H9 (cell line): Measurements from ENCODE around the gene PREX1. TPM values are rescaled to one million over a fixed set of nuclear protein-coding genes. Genes with fewer than 3 reads are reported as not detected.

Source experiments
- DNase-seq: peaks from one replicate; pipeline ENCODE4 v3.0.0-alpha.2; 2017
- H2AFZ ChIP-seq: one replicate; pipeline ENCODE4 v1.6.1; 2013; ENCODE audit warnings: mild to moderate bottlenecking, low read length, control low read depth, moderate library complexity
- H2AK5ac ChIP-seq: 2 replicates; pipeline ENCODE4 v1.6.1; 2013; ENCODE audit warnings: low read length, control low read depth, mixed read lengths; ENCODE audit not compliant: insufficient read length
- H2BK120ac ChIP-seq: one replicate; pipeline ENCODE4 v1.6.1; 2013; ENCODE audit warnings: low read depth, mild to moderate bottlenecking, low read length, control low read depth, inconsistent platforms; ENCODE audit not compliant: poor library complexity, severe bottlenecking
- H2BK12ac ChIP-seq: 2 replicates; pipeline ENCODE4 v1.6.1; 2013; ENCODE audit warnings: low read length, control low read depth, mixed read lengths, low read depth; ENCODE audit not compliant: insufficient read length
- H2BK15ac ChIP-seq: 2 replicates; pipeline ENCODE4 v1.6.1; 2013; ENCODE audit warnings: low read depth, low read length, control low read depth
- H2BK20ac ChIP-seq: one replicate; pipeline ENCODE4 v1.6.1; 2013; ENCODE audit warnings: low read depth, mild to moderate bottlenecking, low read length, control low read depth, inconsistent platforms; ENCODE audit not compliant: poor library complexity, severe bottlenecking
- H2BK5ac ChIP-seq: 2 replicates; pipeline ENCODE4 v1.6.1; 2013; ENCODE audit warnings: low read length, control low read depth, mixed read lengths; ENCODE audit not compliant: insufficient read length
- H3K14ac ChIP-seq: 2 replicates; pipeline ENCODE4 v1.6.1; 2013; ENCODE audit warnings: low read length, control low read depth; ENCODE audit not compliant: insufficient read depth
- H3K18ac ChIP-seq: 2 replicates; pipeline ENCODE4 v1.6.1; 2013; ENCODE audit warnings: low read depth, mild to moderate bottlenecking, mixed read lengths, low read length, control low read depth; ENCODE audit not compliant: insufficient read length
- H3K23ac ChIP-seq: 2 replicates; pipeline ENCODE4 v1.6.1; 2013; ENCODE audit warnings: low read length, control low read depth, mixed read lengths, low read depth; ENCODE audit not compliant: insufficient read length
- H3K23me2 ChIP-seq: 2 replicates; pipeline ENCODE4 v1.6.1; 2013; ENCODE audit warnings: low read depth, mild to moderate bottlenecking, mixed read lengths, low read length, control low read depth; ENCODE audit not compliant: insufficient read length, poor library complexity, severe bottlenecking
- H3K27ac ChIP-seq: 2 replicates; pipeline ENCODE4 v1.5.1; 2013; ENCODE audit warnings: low read length, control low read depth, mixed read lengths, low read depth; ENCODE audit not compliant: insufficient read length
- H3K27me3 ChIP-seq: 2 replicates; pipeline ENCODE4 v1.6.1; 2013; ENCODE audit warnings: low read length, control low read depth, inconsistent platforms; ENCODE audit not compliant: insufficient read depth
- H3K4ac ChIP-seq: 2 replicates; pipeline ENCODE4 v1.6.1; 2013; ENCODE audit warnings: low read depth, mild to moderate bottlenecking, control low read depth, inconsistent platforms, low read length, moderate library complexity
- H3K4me1 ChIP-seq: 2 replicates; pipeline ENCODE4 v1.6.1; 2013; ENCODE audit warnings: low read length, control low read depth, inconsistent platforms; ENCODE audit not compliant: insufficient read depth
- H3K4me2 ChIP-seq: 2 replicates; pipeline ENCODE4 v1.6.1; 2013; ENCODE audit warnings: low read length, control low read depth, mixed read lengths; ENCODE audit not compliant: insufficient read length, insufficient read depth
- H3K56ac ChIP-seq: 2 replicates; pipeline ENCODE4 v1.6.1; 2013; ENCODE audit warnings: low read depth, mild to moderate bottlenecking, mixed read lengths, low read length, control low read depth; ENCODE audit not compliant: insufficient read length
- H3K79me1 ChIP-seq: 2 replicates; pipeline ENCODE4 v1.6.1; 2013; ENCODE audit warnings: low read depth, mild to moderate bottlenecking, moderate library complexity, low read length, control low read depth, inconsistent platforms; ENCODE audit not compliant: insufficient read depth, poor library complexity, severe bottlenecking
- H3K79me2 ChIP-seq: 2 replicates; pipeline ENCODE4 v1.6.1; 2013; ENCODE audit warnings: low read length, control low read depth, inconsistent platforms; ENCODE audit not compliant: insufficient read depth
- H3K9ac ChIP-seq: 2 replicates; pipeline ENCODE4 v1.6.1; 2013; ENCODE audit warnings: low read length, control low read depth, mixed read lengths; ENCODE audit not compliant: insufficient read length; ENCODE audit errors: extremely low read depth
- H3K9me3 ChIP-seq: one replicate; pipeline ENCODE4 v1.6.1; 2013; ENCODE audit warnings: low read depth, low read length, inconsistent platforms; ENCODE audit not compliant: control insufficient read depth
- H3T11ph ChIP-seq: one replicate; pipeline ENCODE4 v1.6.1; 2013; ENCODE audit warnings: mild to moderate bottlenecking, low read length, control low read depth, inconsistent platforms
- H4K20me1 ChIP-seq: one replicate; pipeline ENCODE4 v1.6.1; 2013; ENCODE audit not compliant: control insufficient read depth, insufficient read length, insufficient read depth
- H4K5ac ChIP-seq: 2 replicates; pipeline ENCODE4 v1.6.1; 2013; ENCODE audit warnings: low read depth, mild to moderate bottlenecking, mixed read lengths, low read length, control low read depth; ENCODE audit not compliant: insufficient read length
- H4K8ac ChIP-seq: replicated peaks from 2 replicates; pipeline ENCODE4 v1.6.1; 2013; ENCODE audit warnings: low read length, control low read depth, mixed read lengths, low read depth; ENCODE audit not compliant: insufficient read length
- H4K91ac ChIP-seq: 2 replicates; pipeline ENCODE4 v1.6.1; 2013; ENCODE audit warnings: low read depth, mild to moderate bottlenecking, moderate library complexity, mixed read lengths, low read length, control low read depth; ENCODE audit not compliant: insufficient read length
- H3K27ac Mint-ChIP-seq, 3 experiments: 2 replicates in 2 of 3; 3 replicates in 1 of 3; pipeline ENCODE4 v1.8.0; 2020 to 2021; ENCODE audit warnings: mixed read lengths in 3 of 3, mild to moderate bottlenecking in 1 of 3, moderate library complexity in 1 of 3
- H3K27me3 Mint-ChIP-seq: 2 replicates; pipeline ENCODE4 v1.8.0; 2021; ENCODE audit warnings: low read depth, mild to moderate bottlenecking, moderate library complexity, mixed read lengths
- H3K36me3 Mint-ChIP-seq, 3 experiments: 2 replicates in 2 of 3; 3 replicates in 1 of 3; pipeline ENCODE4 v1.8.0; 2020 to 2021; ENCODE audit warnings: low read depth in 3 of 3, mixed read lengths in 3 of 3; ENCODE audit not compliant: insufficient read depth in 1 of 3
- H3K4me1 Mint-ChIP-seq, 2 experiments: 2 replicates each; pipeline ENCODE4 v1.8.0; 2020; ENCODE audit warnings: mixed read lengths in 2 of 2
- H3K4me3 Mint-ChIP-seq, 2 experiments: 2 replicates in 1 of 2; 3 replicates in 1 of 2; pipeline ENCODE4 v1.8.0; 2020 to 2021; ENCODE audit warnings: mild to moderate bottlenecking in 2 of 2, mixed read lengths in 2 of 2, moderate library complexity in 1 of 2
- H3K9me3 Mint-ChIP-seq, 2 experiments: 2 replicates in 1 of 2; 3 replicates in 1 of 2; pipeline ENCODE4 v1.8.0; 2020; ENCODE audit warnings: mild to moderate bottlenecking in 2 of 2, mixed read lengths in 2 of 2, moderate library complexity in 1 of 2
- CTCF ChIP-seq: fragments of 200-600 bp; sonication (generic); conservative IDR thresholded peaks from 3 replicates; pipeline ENCODE4 v1.8.0; 2021; ENCODE audit warnings: antibody characterized with exemption, mild to moderate bottlenecking
- WGBS: extraction: QIAGEN DNeasy Blood & Tissue Kit; methylation state at CpG from one replicate; pipeline ENCODE4 v1.1.7; 2013; ENCODE audit warnings: missing lambda C conversion rate, low lambda C conversion rate, mixed read lengths; ENCODE audit not compliant: insufficient read length; ENCODE audit errors: extremely low coverage; 5-methylcytosine and 5-hydroxymethylcytosine counted together
- total RNA-seq: library from RNA; stranded (reverse); gene quantifications from 2 replicates; pipeline ENCODE4 v1.2.1, GENCODE V29; 2021

The PREX1 gene
- total RNA-seq, 1 experiment from 2014 or later: 6.6 TPM

- Histone ChIP-seq H4K5ac (no peak overlapping the region), H2BK120ac (no peak overlapping the region), H4K91ac (peak overlapping the region; percentile 25), H2BK5ac (no peak overlapping the region), H3K18ac (no peak overlapping the region), H3K4me1 (peaks cover 6% of the 10 kb centered on the region; the same call in 1 of the 2 replicates), H3K56ac (no peak overlapping the region), H3K27me3 (no peaks in the 10 kb centered on the region), H3K9me3 (no peaks in the 10 kb centered on the region), H3K4me2 (no peak overlapping the region), H2BK12ac (no peak overlapping the region), H3K27ac (no peak overlapping the region), H2BK15ac (no peak overlapping the region), H3K9ac (no peak overlapping the region), H3T11ph (no peak overlapping the region), H3K23ac (no peak overlapping the region), H4K20me1 (no peaks in the 10 kb centered on the region), H2BK20ac (no peak overlapping the region), H3K23me2 (no peaks in the 10 kb centered on the region), H4K8ac (no peak overlapping the region), H3K79me2 (no peaks in the 10 kb centered on the region), H3K14ac (no peak overlapping the region), H3K4ac (peak overlapping the region; percentile 16; the same call in 1 of the 2 replicates), H2AK5ac (no peak overlapping the region), H3K79me1 (no peaks in the 10 kb centered on the region), H2AFZ (no peak overlapping the region)
- Mint-ChIP-seq H3K4me1 (peaks cover 11 to 20% of the 10 kb centered on the region in 2 experiments), H3K36me3 (no peaks in the 10 kb centered on the region; a peak in 1 of 7 replicates), H3K4me3 (no peak overlapping the region), H3K27ac (no peak overlapping the region), H3K9me3 (no peaks in the 10 kb centered on the region), H3K27me3 (peaks cover 2% of the 10 kb centered on the region; the same call in 1 of the 2 replicates)
- no peak for DNase-seq
- no CpG with 5 or more reads among the region's 6 CpGs for WGBS
- no peak for TF ChIP-seq CTCF
These were observed 146.5 kb downstream of the PREX1 start for GRCh38 chr20:48681201-48681872.
